Aortic smooth muscle cell (primary cell): Measurements from ENCODE around the gene KRT17. TPM values are rescaled to one million over a fixed set of nuclear protein-coding genes. Genes with fewer than 3 reads are reported as not detected.

ENCODE experiments used
- total RNA-seq: library from RNA; depleted of rRNA; stranded (reverse); fragments of >200 nt; gene quantifications from 2 replicates; pipeline ENCODE4 v1.2.3, GENCODE V29; 2014

The KRT17 gene
- 7.1 and 7.4 TPM in 2 replicates for total RNA-seq

GRCh38 chr17:41624208-41625101 lies at the start of gene KRT17:
Gene KRT17 (minus strand): TSS chr17:41624575. CDS start chr17:41624509, 66 bp downstream.

DNA sequence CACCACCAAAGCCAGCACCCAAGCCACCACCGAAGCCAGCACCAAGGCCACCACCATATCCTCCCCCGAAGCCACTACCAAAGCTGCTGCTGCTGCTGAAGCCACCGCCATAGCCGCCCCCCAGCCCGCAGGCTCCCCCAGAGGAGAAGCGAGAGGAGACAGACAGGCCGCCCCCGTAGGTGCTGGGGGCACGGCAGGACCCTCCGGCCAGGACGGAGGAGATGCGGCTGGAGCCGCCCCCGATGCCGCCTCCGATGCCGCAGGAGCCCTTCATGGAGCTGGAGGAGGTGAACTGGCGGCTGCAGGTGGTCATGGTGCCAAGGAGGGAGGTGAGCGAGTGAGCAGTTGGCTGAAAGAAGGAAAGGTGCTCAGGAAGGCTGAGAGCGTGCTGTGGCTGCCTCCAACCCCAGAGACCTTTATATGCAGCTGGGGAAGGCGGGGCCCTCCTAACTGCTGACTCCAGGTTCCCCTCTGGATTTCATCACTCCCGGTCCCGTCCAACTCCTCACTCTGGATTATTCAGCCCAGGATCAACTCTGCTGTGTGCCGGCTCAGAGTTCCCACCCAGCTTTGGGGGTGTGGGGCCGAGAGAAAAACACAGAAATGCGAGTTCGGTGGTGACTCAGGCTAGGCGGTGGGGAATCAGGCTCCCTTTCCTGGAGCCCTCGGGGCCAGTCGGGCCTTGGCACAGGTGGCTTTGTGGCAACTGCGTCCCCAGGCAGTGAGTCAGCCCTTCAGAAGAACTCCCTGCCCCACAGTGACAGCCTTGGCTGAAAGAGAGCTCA lies 11.8 kb downstream of the KRT17 start, which contains the start of gene KRT16:
TSS of gene KRT16 (minus strand) at position 392 of the 785 bp plus-strand sequence. CDS start at position 313, 79 bp downstream.

DNA sequence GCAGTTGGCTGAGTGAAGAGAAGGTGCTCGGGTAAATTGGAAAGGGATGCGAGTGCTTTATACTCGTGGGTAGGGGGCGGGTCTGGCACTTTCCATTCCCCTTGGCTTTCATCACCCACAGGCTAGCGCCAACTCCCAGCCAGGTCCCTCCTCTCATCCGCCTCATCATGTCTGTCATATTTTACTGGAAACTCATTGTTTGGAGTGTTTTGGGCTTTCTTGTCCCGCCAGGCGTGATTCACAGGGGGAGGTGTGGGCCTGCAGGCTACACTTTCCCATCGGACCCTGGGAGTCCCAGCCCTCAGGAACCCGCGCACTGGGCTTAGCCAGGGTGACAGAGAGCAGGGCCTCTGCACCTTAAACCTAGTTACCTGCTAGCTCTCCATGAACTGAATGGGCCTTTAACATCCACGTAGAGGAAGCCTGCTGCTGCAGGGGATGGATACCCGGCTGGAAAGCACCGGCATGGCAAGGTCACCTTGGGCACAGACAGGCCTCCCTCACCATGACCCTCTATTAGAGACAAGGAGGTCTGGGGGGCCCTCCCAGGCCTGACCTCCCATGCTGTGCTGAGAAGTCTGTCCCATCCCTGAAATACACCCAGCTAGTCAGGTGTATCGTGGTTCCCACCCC lies 37.4 kb downstream of the KRT17 start, which contains the start of gene KRT14:
TSS of gene KRT14 (minus strand) at position 33 of the 633 bp plus-strand sequence. CDS start 61 bp downstream, outside the sequence.

DNA sequence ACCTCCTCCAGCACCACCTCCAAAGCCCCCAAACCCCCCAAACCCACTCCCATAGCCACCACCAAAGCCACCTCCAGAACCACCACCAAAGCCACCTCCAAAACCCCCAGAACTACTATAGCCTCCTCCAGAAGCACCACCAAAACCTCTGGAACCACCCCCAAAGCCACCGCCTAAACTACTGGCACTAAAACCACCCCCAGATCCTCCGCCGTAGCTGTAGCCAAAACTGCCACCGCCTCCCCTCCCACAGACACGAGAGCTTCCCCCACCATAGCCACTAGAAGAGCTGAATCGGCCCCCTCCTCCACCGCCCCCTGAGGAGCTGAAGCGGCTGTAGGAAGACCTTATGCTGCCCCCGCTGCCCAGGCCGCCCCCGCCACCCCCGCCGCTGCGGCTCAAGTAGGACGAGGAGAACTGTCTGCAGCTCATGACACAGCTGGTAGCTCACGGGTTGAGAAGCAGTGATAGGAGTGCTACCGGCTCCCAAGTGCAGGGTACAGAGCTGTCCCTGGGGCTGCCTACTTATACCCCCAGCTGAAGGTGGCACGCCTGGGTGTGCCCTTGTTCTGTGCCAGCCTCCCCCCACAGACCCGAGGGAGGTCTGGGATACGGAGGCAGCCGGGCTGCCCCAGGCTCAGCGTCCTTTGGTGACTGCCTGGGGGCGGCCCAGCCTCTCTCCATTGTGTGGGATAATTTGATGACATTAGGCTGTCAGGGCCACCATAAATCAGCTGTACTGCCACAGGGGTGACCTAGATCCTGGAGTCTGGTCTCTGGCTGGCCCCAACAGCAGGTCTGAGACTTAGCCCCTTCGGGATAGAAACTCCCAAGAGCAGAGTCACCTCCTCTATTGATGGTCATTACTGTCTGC lies 52.6 kb downstream of the KRT17 start, which contains the start of gene KRT9:
TSS of gene KRT9 (minus strand) at position 499 of the 874 bp plus-strand sequence. CDS start at position 432, 67 bp downstream.

Other genes with a start within 250 kb of the KRT17 start
- gene KRT34, start 242.3 kb downstream of the KRT17 start, total RNA-seq = not detected in 2 replicates
- not detected in 2 replicates for gene KRT31, start 227.0 kb downstream of the KRT17 start, total RNA-seq
- gene KRT37, start 200.0 kb downstream of the KRT17 start, total RNA-seq = not detected in 2 replicates
- gene KRT38, start 183.6 kb downstream of the KRT17 start, total RNA-seq = not detected in 2 replicates
- not detected in 2 replicates for gene KRT32, start 157.2 kb downstream of the KRT17 start, total RNA-seq
- gene KRT35, start 143.4 kb downstream of the KRT17 start, total RNA-seq = not detected in 2 replicates
- 0.13 TPM in 1 of 2 replicates, not detected in the other for gene KRT36, start 134.7 kb downstream of the KRT17 start, total RNA-seq
- gene KRT13, start 119.0 kb downstream of the KRT17 start, total RNA-seq = not detected in 2 replicates
- gene KRT15, start 105.7 kb downstream of the KRT17 start, total RNA-seq = 2.5 and 3.0 TPM in 2 replicates
- 25.1 and 30.7 TPM in 2 replicates for gene KRT19, start 96.3 kb downstream of the KRT17 start, total RNA-seq
- not detected in 2 replicates for gene KRT9, start 52.5 kb downstream of the KRT17 start, total RNA-seq
- gene KRT14, start 37.7 kb downstream of the KRT17 start, total RNA-seq = 1.1 TPM in 1 of 2 replicates, not detected in the other
- gene KRT16, start 11.8 kb downstream of the KRT17 start, total RNA-seq = 0.79 and 1.4 TPM in 2 replicates
- 73.1 and 112 TPM in 2 replicates for gene EIF1, start 64.3 kb upstream of the KRT17 start, total RNA-seq
- not detected in 2 replicates for gene GAST, start 87.8 kb upstream of the KRT17 start, total RNA-seq
- gene HAP1, start 110.1 kb upstream of the KRT17 start, total RNA-seq = not detected in 2 replicates
- gene JUP, start 162.1 kb upstream of the KRT17 start, total RNA-seq = 22.9 and 25.7 TPM in 2 replicates
- 77.1 and 77.5 TPM in 2 replicates for gene P3H4, start 187.4 kb upstream of the KRT17 start, total RNA-seq
- 354 and 420 TPM in 2 replicates for gene FKBP10, start 188.4 kb upstream of the KRT17 start, total RNA-seq
- 64.6 and 70.0 TPM in 2 replicates for gene NT5C3B, start 211.7 kb upstream of the KRT17 start, total RNA-seq
- 0.13 TPM in 1 of 2 replicates, not detected in the other for gene KLHL10, start 213.2 kb upstream of the KRT17 start, total RNA-seq
- 25.4 and 28.8 TPM in 2 replicates for gene KLHL11, start 240.8 kb upstream of the KRT17 start, total RNA-seq